ENCODE results near the gene TSC22D1.
"Not testable (repeated sequence)": the region's sequence is repeated elsewhere in the genome, so short reads cannot be mapped to it uniquely, and the experiment has no call there.

Gene TSC22D1

GRCh38 chr13:44506251-44506650, 69.9 kb downstream of the TSC22D1 start:
- DNase-seq (ENCODE audit: low spot score), result no peak

- no peak for DNase-seq (ENCODE audit: low spot score)
Observed at GRCh38 chr13:44504116-44504515, 72.0 kb downstream of the TSC22D1 start.

- no peak for DNase-seq (ENCODE audit: low spot score)
Observed at GRCh38 chr13:44498969-44499368, 77.2 kb downstream of the TSC22D1 start.

DNA sequence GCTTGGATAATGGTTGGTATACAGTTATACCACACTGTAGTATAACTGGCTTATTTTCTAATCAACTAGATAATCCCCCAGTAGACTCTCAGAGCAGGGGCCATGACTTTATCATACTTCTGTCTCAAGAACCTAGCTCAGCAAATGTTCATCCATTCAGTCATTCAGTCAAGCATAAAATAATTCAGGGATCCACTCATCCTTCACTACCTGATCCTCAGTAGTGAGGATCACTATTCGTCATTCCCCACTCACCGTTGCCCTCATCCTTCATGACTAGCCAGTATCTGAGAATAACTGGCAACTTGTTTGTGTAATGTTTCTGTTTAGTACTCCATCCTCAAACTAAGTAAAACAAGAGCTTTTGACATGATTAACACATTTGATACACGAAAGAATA, 77.6 kb downstream of the TSC22D1 start:
- no peak for DNase-seq (ENCODE audit: low spot score)

GRCh38 chr13:44497801-44498200, 78.3 kb downstream of the TSC22D1 start:
- DNase-seq (ENCODE audit: low spot score), result no peak

DNA sequence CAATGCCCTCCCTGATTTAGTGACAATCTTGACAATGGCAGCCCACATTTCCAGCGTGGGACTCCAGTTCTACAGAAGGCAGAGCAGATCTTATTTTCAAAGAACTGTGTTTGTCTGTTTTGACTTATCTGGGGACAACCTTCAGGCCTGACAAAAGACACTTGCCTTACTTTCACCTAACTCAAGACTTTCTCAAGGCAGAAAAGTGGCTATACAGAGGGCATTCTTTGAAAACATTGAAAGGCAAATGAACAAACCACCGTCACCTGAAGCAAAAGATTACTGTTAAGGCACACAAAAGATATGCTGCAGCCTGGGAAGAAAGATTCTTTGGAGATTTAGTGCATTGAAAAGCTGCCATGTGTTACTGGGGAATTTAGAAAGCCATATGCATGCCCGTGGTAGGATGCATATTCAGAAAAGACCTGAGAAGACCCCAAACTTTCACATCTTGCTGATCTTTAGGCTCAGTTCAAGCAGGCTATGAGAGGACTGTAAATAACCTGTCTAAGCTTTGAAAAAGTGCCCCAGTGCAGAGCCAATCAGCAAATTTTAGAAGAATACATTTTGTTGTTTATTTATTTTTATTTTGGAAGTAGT, 82.8 kb downstream of the TSC22D1 start:
- DNase-seq (ENCODE audit: low spot score), result no peak

GRCh38 chr13:44489751-44490150, 86.4 kb downstream of the TSC22D1 start:
- DNase-seq (ENCODE audit: low spot score), result no peak

GRCh38 chr13:44487989-44488388, 88.1 kb downstream of the TSC22D1 start:
- no peak for DNase-seq (ENCODE audit: low spot score)

DNA sequence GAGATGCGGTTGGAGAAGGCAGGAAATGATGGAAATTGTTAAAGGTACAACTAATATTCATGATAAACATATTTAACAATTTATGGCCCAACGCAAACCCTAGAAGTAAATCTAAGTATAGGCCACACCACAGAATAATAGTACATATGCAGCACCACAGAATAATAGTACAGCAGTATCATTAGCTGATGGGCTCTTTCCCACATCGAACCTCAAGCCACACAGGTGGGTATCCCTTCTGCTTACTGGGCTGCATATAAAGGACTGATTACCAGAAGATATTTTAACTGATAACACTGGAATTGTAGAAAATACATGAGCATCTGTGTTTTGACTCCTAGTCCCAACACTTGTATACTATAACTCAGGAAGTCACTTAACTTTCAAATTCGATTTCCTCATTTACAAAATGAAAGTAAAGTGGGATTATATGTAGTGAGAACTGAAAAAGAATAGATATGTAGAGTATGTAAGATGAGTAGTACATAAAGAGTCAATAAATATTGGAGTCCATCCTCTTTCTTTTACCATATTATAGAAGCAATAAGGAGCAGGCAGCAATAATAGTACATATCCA, 91.5 kb downstream of the TSC22D1 start:
- DNase-seq (ENCODE audit: low spot score), result no peak

GRCh38 chr13:44474122-44474910, 101.8 kb downstream of the TSC22D1 start:
- peak; percentile 63 for DNase-seq (ENCODE audit: low spot score)

DNA sequence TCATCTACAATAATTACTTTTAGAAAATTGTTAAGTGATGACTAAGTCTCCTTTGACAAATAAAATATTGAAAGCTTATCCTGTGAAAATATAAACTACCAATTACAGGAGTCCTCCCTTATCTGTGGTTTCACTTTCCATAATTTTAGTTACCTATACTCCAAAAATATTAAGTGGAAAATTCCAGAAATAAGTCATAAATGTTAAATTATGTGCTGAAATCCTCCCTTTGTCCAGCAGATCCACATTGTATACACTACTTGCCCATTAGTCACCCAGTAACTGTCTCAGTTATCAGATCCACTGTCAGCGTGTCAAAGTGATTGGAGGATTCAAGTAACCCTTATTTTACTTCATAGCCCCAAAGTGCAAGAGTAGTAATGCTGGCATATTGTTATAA, 104.4 kb downstream of the TSC22D1 start:
- DNase-seq (ENCODE audit: low spot score), result peak; percentile 30

DNA sequence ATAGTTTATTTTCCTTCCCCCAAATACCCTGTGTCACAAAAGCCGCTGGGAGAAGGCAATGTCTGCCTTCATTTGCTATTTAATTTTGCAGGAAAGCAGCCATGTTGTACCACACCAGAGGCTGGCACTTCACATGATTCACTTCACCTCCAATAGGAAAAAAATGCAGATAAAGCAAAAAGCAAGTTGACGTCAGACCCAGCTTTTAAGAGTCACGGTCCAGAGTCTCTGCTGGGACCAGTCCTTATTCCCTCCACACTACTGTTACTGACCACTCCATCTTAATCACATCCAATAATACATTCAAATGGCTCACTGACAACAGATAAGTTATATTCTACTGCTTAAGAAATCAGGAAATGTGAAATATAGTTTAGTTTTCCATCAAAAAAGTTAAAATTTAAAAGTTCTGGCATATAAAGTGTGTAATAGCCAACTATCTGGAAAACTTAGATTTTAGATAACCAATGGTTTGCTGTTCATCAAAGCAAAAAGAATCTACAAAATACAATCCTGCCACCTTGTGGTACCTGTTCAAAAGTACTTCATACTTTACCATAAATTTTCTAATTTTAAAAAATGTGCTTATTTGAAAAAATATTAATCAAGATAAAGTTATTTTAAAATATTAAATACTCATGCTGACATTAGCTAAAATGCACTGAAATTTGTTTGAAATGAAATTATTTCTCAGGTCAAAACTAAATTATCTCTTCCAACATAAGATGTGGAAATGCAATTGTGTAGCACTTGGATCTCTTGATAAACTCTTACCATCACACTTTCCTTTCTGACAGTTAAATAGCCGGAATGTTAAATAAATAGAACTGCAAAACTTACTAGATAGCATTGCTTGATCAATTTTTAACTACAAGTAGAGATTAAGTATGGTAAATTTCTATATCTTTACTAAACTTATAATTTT, 105.2 kb downstream of the TSC22D1 start:
- no peak for DNase-seq (ENCODE audit: low spot score)

GRCh38 chr13:44468874-44469273, 107.3 kb downstream of the TSC22D1 start:
- DNase-seq (ENCODE audit: low spot score), result no peak

DNA sequence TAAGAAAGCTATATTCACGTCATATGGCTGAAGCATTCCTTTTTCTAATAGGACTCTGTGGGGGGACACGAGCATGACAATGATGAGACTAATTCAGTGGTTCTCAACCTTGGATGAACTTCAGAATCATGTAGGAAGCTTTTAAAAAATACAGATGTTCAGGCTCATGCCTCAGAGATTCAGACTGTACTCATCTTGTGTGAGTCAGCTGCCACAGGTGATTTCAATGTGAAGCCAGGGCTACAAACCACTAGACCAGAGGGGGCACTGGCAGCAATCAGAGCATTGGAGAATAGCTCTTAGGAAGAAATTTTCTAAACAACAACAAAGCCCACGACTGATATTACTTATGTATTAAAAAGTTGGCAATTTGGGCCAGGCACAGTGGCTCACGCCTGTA, 110.8 kb downstream of the TSC22D1 start:
- DNase-seq (ENCODE audit: low spot score), result no peak

DNA sequence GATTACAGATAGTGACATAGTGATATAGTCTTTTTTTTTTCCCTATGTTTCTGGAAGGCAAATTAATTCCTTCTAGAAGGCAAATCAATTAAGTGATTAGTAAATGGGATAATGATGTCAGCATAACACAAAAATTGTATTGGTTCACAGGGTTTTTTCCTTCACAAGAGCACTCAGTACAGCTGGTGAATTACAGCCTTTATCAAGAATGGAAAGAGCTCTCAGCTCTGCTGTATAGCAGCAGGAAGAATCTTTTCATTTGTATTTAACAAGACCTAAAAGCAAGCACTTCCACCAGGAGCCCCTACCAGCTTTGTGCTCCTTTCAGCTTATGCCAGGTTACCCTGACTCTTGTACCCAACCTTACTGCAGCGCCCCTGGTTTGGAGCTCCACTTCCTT, 111.7 kb downstream of the TSC22D1 start:
- DNase-seq (ENCODE audit: low spot score), result no peak

DNA sequence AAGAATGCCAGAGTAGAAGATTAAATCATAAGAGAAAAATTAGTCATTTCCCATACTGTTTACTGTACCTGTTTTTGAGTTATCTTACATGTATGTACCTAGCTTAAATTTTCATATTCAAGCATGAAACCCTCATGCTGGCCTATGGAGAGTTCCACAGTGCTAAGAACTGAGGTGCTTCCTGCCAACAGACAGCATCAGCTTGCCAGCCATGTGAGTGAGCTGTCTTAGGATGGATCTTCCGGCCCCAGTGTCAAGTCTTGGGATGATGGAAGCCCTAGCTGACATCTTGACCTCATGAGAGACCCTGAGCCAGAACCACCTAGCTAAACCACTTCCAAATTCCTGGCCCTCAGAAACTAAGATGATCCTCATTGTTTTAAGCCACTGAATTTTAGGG, 112.4 kb downstream of the TSC22D1 start:
- DNase-seq (ENCODE audit: low spot score), result no peak

DNA sequence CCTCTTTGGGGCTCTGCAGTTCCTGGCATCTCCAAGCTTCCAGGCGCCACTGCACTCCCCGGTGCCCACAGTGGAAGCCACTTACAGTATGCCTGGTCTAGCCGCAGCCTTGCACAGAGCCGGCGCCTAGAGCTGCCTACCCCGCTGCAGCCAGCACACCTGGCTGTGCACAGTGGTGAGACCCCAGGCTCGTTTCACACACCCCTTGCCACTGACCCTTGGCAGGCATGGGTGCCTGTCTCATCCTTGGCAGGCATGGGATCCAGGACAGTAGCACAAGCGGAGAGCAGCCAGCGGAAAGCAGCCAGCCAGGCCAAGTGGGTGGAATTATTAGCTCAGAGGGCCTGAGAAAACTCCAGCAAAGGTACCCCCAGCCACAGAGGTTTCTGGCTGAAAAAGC, 116.5 kb downstream of the TSC22D1 start:
- DNase-seq (ENCODE audit: low spot score), result no peak

DNA sequence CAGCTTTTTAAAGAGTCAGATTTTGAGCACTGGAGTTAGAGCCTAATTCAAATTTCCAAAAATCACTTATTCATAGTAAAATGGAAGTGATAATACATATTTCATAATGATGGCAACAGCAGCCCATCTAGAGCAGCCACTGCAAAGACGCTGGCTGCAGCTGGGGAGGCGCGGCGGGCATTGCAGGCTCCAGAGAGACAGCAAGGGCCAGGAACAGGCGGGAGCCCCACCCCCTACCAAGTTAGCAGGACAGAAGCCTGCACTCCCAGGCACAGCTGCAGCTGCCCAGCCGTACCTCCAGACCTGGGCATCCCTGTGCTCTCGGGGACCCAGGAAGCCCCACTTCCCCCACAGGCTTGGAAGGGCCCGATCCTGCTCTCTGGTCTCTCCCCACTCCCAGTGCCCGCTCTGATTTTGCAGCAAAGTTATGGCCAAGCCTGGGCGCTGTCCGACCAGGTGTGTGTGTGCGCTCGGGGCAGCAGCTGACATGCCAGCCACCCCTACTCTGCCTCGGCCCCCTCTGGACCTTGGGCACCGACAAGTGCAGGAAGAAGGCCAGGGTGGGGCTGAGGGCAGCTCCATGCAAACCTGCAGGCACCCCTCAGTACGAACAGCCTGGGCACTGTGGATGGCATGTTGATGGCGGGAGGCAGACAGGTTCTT, 117.7 kb downstream of the TSC22D1 start:
- no peak for DNase-seq (ENCODE audit: low spot score)

DNA sequence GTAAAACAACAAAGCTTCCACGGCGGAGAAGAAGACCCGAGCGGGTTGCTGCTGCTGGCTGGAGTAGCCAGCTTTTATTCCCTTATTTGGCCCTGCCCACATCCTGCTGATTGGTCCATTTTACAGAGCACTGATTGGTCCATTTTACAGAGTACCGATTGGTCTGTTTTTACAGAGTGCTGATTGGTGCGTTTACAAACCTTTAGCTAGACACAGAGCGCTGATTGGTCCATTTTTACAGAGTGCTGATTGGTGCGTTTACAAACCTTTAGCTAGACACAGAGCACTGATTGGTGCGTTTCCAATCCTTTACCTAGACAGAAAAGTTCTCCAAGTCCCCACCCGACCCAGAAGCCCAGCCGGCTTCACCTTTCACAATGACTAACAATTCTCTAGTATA, 119.9 kb downstream of the TSC22D1 start:
- DNase-seq (ENCODE audit: low spot score), result not testable (repeated sequence)

GRCh38 chr13:44455769-44456168, 120.4 kb downstream of the TSC22D1 start:
- DNase-seq (ENCODE audit: low spot score), result no peak

DNA sequence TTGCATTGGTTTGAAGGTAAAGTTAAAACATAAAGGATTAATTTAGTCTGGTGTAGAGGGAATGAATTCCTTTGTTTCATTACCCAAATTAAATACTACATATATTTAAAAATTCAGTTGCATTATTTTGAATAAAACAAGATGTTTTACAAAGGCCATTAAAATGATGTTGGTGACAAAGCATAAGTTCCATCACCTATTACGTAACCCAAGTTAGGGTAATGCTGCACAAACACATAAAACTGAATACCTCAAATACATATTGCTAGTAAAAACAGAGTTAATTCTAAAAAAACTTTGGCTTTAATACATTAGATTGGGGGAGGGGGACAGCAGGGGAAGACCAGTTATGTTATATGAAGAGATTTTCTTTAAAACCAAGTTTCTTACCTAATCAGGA, 122.2 kb downstream of the TSC22D1 start:
- no peak for DNase-seq (ENCODE audit: low spot score)

GRCh38 chr13:44453069-44453468, 123.1 kb downstream of the TSC22D1 start:
- DNase-seq (ENCODE audit: low spot score), result no peak

All from COLO829 (cell line).